IPS-18c (cell line): Measurements from ENCODE around the gene OOSP3.
"Not testable (repeated sequence)": the region's sequence is repeated elsewhere in the genome, so short reads cannot be mapped to it uniquely, and the experiment has no call there.

ENCODE experiments used
- H3K4me3 ChIP-seq: 2 replicates; pipeline ENCODE4 v1.7.0; 2013; ENCODE audit warnings: low read depth, mild to moderate bottlenecking, low read length, moderate library complexity; ENCODE audit not compliant: insufficient read depth
- H3K9me3 ChIP-seq: one replicate; pipeline ENCODE4 v1.6.1; 2013; ENCODE audit warnings: mild to moderate bottlenecking, low read length, moderate library complexity; ENCODE audit not compliant: control insufficient read depth, insufficient read depth

The OOSP3 gene

DNA sequence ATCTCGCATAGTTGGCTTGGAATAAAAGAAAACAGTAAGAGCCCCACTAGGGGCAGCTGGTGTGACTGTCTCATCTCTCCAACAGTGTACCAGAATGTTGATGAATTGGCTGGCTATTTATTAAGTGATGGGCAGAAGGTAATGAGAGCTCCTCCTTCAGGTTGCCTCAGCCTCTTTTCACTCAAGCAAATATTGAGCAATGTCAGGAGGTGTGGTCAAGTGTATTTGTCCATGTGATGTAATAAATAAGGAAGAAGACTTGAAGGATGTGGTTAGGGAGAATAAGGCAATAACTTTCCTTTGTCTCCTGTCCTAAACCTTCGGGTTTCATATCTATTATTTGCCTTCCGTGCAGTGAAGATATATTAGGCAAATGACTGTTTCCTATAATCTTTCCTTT lies 12.2 kb upstream of the OOSP3 start, which contains the start of gene TCN1:
TSS of gene TCN1 (minus strand) at position 91 of the 400 bp plus-strand sequence. CDS start at position 74, 17 bp downstream.
- H3K9me3 ChIP-seq = no peaks in the 10 kb centered on the region
- no peak within 1 kb of the TSS for H3K4me3 ChIP-seq

GRCh38 chr11:59866836-59867235 lies 11.7 kb upstream of the OOSP3 start:
- H3K9me3 ChIP-seq = no peaks in the 10 kb centered on the region
- no peak overlapping the region for H3K4me3 ChIP-seq

DNA sequence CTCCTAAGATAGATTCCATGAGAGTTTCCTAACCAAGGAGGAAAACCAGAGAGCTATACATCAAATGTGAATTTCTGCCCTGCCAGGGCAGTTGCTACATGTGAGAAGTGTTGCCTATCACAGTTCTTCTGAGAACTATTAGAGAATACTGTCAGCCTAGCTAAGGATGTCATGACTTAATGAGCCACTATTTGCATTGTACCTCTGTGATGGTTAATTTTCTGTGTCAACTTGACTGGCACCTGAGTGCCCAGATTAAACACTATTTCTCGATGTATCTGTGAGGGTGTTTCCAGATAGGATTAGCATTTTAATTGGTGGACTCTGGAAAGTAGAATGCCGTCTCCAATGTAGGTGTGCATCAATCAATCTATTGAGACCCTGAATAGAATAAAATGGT lies 10.6 kb upstream of the OOSP3 start:
- Histone ChIP-seq H3K4me3 (no peak overlapping the region), H3K9me3 (no peaks in the 10 kb centered on the region)

GRCh38 chr11:59872076-59872475 lies 6.5 kb upstream of the OOSP3 start:
- Histone ChIP-seq H3K9me3 (no peaks in the 10 kb centered on the region), H3K4me3 (no peak overlapping the region)

- Histone ChIP-seq H3K9me3 (no peaks in the 10 kb centered on the region), H3K4me3 (no peak overlapping the region)
Observed at GRCh38 chr11:59875856-59876519, 2.6 kb upstream of the OOSP3 start.

DNA sequence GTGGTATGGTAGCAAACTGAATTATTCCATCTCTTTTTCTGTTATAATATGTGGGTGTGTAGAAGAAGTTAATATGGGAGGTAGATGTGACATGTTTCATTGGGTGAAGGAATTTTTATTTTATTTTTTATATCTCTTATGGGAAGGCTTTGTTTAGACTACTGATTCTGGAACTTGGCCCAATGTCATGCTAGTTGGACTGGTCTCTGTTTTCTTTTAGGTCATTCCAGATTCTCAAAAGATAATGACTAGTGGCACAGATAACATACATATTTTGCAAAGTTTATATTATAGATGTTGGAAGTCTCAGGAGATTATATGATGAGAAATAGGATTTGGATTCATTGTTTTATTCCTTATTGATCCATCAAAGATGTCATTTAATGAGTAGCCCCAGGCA lies 1.3 kb upstream of the OOSP3 start:
- Histone ChIP-seq H3K4me3 (no peak overlapping the region), H3K9me3 (no peaks in the 10 kb centered on the region)

- Histone ChIP-seq H3K9me3 (no peaks in the 10 kb centered on the region), H3K4me3 (no peak overlapping the region)
Observed at GRCh38 chr11:59877784-59878183, 798 bp upstream of the OOSP3 start.

GRCh38 chr11:59879567-59879966 lies 985 bp downstream of the OOSP3 start:
- no peak overlapping the region for H3K4me3 ChIP-seq
- H3K9me3 ChIP-seq = no peaks in the 10 kb centered on the region

GRCh38 chr11:59883597-59883996 lies 5.0 kb downstream of the OOSP3 start:
- Histone ChIP-seq H3K9me3 (peaks cover 2% of the 10 kb centered on the region), H3K4me3 (no peak overlapping the region)

DNA sequence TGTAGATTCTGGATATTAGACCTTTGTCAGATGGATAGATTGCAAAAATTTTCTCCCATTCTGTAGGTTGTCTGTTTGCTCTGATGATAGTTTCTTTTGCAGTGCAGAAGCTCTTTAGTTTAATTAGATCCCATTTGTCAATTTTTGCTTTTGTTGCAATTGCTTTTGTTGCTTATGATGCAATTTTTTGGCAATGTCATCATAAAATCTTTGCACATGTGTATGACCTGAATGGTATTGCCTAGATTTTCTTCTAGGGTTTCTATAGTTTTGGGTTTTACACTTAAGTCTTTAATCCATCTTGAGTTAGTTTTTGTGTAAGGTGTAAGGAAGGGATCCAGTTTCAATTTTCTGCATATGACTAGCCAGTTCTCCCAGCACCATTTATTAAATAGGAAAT lies 8.6 kb downstream of the OOSP3 start:
- not testable (repeated sequence) for H3K4me3 ChIP-seq, H3K9me3 ChIP-seq

DNA sequence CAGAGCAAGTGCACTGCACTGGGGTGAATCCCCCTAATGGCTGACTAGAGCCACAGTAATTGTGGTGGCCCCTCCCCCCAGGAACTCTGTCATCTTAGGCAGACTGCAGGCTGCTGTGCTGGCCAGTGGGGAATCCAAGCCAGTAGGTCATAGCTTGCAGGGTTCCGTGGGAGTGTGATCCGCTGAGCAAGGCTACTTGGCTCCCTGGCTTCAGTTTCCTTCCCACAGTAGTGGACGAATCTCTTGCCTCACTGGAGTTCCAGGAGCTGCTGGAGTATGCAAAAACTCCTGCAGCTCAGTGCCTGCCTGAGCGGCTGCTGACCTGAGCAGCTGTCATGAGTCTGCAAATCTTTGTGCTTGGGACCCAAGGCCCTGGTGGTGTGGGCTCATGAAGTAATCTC lies 13.2 kb downstream of the OOSP3 start:
- no peak overlapping the region for H3K4me3 ChIP-seq
- no peaks in the 10 kb centered on the region for H3K9me3 ChIP-seq

DNA sequence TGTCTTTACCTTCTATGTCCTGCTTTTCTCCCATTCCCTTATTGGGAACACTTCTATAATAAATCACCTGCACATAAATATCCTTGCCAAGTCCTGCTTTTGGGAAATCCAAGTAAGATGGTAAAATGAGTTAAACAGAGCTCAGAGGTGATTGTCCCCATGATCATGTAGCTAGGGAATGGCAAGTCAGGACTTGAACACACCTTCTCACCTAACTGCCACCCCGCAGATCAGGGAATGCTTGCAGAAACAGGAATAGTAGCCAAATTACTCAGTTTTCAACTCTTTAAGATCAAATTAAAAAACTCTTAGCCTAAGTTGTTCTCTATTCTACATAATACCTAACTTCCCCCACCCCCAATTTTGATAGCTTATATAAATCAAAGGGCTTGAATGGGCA lies 16.0 kb downstream of the OOSP3 start:
- Histone ChIP-seq H3K4me3 (no peak overlapping the region), H3K9me3 (no peaks in the 10 kb centered on the region)

DNA sequence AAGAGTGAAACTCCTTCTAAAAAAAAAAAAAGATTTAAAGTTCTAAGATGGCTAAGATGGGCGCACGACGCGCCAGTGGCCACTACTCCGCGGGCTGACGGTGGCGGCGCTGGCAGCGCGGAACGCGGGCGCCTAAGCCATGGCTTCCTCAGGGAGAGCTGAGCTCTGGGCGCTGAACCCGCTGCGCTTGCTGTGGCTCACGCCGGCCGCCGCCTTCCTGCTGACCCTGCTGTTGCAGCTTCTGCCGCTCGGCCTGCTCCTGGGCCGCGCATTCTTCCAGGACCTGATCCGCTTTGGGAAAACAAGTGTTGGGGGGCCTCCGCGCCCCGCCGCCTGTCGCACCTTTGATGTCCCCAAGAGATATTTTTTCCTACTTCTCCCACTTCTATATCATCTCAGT lies 19.5 kb downstream of the OOSP3 start:
- Histone ChIP-seq H3K9me3 (no peaks in the 10 kb centered on the region), H3K4me3 (no peak overlapping the region)

DNA sequence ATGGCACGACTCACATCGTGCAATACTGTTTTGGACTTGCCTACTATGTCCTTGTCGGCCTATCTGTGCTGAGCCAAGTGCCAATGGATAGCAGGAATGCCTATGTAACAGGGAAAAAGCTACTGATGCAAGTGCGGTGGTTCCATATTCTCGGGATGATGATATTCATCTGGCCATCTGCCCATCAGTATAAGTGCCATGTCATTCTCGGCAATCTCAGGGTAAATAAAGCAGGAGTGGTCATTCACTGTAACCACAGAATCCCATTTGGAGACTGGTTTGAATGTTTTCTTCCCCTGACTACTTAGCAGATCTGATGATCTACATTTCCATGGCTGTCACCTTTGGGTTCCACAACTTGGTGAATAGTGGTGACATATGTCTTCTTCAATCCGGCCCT lies 20.1 kb downstream of the OOSP3 start:
- Histone ChIP-seq H3K4me3 (no peak overlapping the region), H3K9me3 (no peaks in the 10 kb centered on the region)

DNA sequence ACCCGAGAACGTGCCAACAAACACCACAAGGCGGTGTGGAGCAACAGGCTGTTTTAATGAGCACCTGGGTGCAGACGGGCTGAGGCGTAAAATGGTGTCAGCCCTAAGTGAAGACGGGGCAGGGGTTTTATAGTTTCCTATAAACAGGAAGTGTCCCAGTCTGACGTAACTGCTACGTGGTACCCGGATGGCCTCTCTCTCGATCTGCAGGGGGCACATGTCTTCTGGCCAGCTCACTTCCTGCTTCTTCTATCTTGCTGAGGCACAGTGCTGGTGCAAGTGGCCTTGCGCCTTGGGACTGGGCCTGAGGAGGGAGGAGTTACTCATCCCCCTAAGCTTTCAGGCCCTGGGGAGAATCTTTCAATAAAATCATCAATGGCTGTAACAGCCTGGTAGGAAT lies 20.9 kb downstream of the OOSP3 start:
- H3K9me3 ChIP-seq = no peaks in the 10 kb centered on the region

GRCh38 chr11:59900366-59901126 lies 22.0 kb downstream of the OOSP3 start:
- Histone ChIP-seq H3K9me3 (no peaks in the 10 kb centered on the region), H3K4me3 (no peak overlapping the region)

More for the DNA sequence above, 20.9 kb downstream of the OOSP3 start:
- no peak overlapping the region for H3K4me3 ChIP-seq

- no peak overlapping the region for H3K4me3 ChIP-seq
Observed at GRCh38 chr11:59901306-59901705, 22.7 kb downstream of the OOSP3 start.

GRCh38 chr11:59903569-59903968 lies 25.0 kb downstream of the OOSP3 start:
- H3K9me3 ChIP-seq, H3K4me3 ChIP-seq: not testable (repeated sequence)

More at GRCh38 chr11:59901306-59901705, 22.7 kb downstream of the OOSP3 start:
- H3K9me3 ChIP-seq = no peaks in the 10 kb centered on the region
